Neuronal stem cell (in vitro differentiated cells): Measurements from ENCODE around the gene SSB.
"Not testable (repeated sequence)": the region's sequence is repeated elsewhere in the genome, so short reads cannot be mapped to it uniquely, and the experiment has no call there.

ENCODE experiments used
- DNase-seq: peaks from one replicate; pipeline ENCODE4 v3.0.0-alpha.2; 2013; ENCODE audit warnings: low spot score
- H2AFZ ChIP-seq: one replicate; pipeline ENCODE4 v1.6.1; 2013; ENCODE audit warnings: mild to moderate bottlenecking, low read length, inconsistent platforms
- H2AK5ac ChIP-seq: 2 replicates; pipeline ENCODE4 v1.6.1; 2013; ENCODE audit warnings: low read depth, mild to moderate bottlenecking, inconsistent platforms, low read length, moderate library complexity, mixed read lengths
- H2BK120ac ChIP-seq: 2 replicates; pipeline ENCODE4 v1.6.1; 2013; ENCODE audit warnings: low read depth, mild to moderate bottlenecking, inconsistent platforms, low read length, moderate library complexity, mixed read lengths
- H2BK12ac ChIP-seq: one replicate; pipeline ENCODE4 v1.6.1; 2013; ENCODE audit warnings: low read length, inconsistent platforms
- H2BK15ac ChIP-seq: 2 replicates; pipeline ENCODE4 v1.6.1; 2013; ENCODE audit warnings: mild to moderate bottlenecking, low read length, inconsistent platforms, mixed read lengths
- H2BK5ac ChIP-seq: one replicate; pipeline ENCODE4 v1.6.1; 2013; ENCODE audit warnings: inconsistent platforms, mild to moderate bottlenecking, low read length, moderate library complexity
- H3K14ac ChIP-seq: one replicate; pipeline ENCODE4 v1.6.1; 2013; ENCODE audit warnings: low read length, inconsistent platforms
- H3K18ac ChIP-seq: 2 replicates; pipeline ENCODE4 v1.6.1; 2013; ENCODE audit warnings: low read length, inconsistent platforms
- H3K23ac ChIP-seq: 2 replicates; pipeline ENCODE4 v1.6.1; 2013; ENCODE audit warnings: low read depth, mild to moderate bottlenecking, mixed read lengths, low read length, inconsistent platforms; ENCODE audit not compliant: poor library complexity
- H3K27ac ChIP-seq: replicated peaks from 3 replicates; pipeline ENCODE4 v1.5.1; 2013; ENCODE audit warnings: low read length, inconsistent platforms
- H3K27me3 ChIP-seq, 3 experiments: 2 replicates each; pipeline ENCODE4 v1.6.1; 2013; ENCODE audit warnings: low read length in 3 of 3, mild to moderate bottlenecking in 2 of 3, inconsistent platforms in 1 of 3, low read depth in 1 of 3, mixed read lengths in 1 of 3, moderate library complexity in 1 of 3; ENCODE audit not compliant: control insufficient read depth in 3 of 3, insufficient read depth in 3 of 3
- H3K36me3 ChIP-seq, 2 donors: replicated peaks in 1 of 2; 2 replicates each; pipeline ENCODE4 v1.6.1; 2013; ENCODE audit warnings: low read length in 2 of 2; ENCODE audit not compliant: control insufficient read depth in 2 of 2, insufficient read depth in 2 of 2
- H3K4ac ChIP-seq: 2 replicates; pipeline ENCODE4 v1.6.1; 2013; ENCODE audit warnings: inconsistent platforms, mild to moderate bottlenecking, low read length, moderate library complexity
- H3K4me1 ChIP-seq, 2 donors: 1 replicate in 1 of 2; 2 replicates in 1 of 2; pipeline ENCODE4 v1.6.1; 2013; ENCODE audit warnings: low read length in 2 of 2, low read depth in 1 of 2; ENCODE audit not compliant: control insufficient read depth in 2 of 2, insufficient read depth in 1 of 2
- H3K4me2 ChIP-seq: one replicate; pipeline ENCODE4 v1.6.1; 2013; ENCODE audit warnings: mild to moderate bottlenecking, low read length, inconsistent platforms; ENCODE audit not compliant: insufficient read depth, poor library complexity, severe bottlenecking
- H3K4me3 ChIP-seq, 2 donors: 2 replicates each; pipeline ENCODE4 v1.5.1; 2013; ENCODE audit warnings: low read length in 2 of 2, mild to moderate bottlenecking in 2 of 2, inconsistent platforms in 1 of 2, moderate library complexity in 1 of 2
- H3K79me1 ChIP-seq: one replicate; pipeline ENCODE4 v1.6.1; 2013; ENCODE audit warnings: low read depth, mild to moderate bottlenecking, inconsistent platforms, low read length, moderate library complexity
- H3K9ac ChIP-seq: one replicate; pipeline ENCODE4 v1.6.1; 2013; ENCODE audit warnings: mild to moderate bottlenecking, low read depth, low read length, inconsistent platforms; ENCODE audit not compliant: poor library complexity
- H3K9me3 ChIP-seq, 2 donors: replicated peaks in 1 of 2; 2 replicates each; pipeline versions ENCODE3 to v1.6.1; 2013; ENCODE audit warnings: low read length in 2 of 2, mild to moderate bottlenecking in 2 of 2, inconsistent platforms in 1 of 2, low read depth in 1 of 2, mixed read lengths in 1 of 2, moderate library complexity in 1 of 2; ENCODE audit not compliant: control insufficient read depth in 2 of 2, insufficient read depth in 1 of 2
- H4K8ac ChIP-seq: one replicate; pipeline ENCODE4 v1.6.1; 2013; ENCODE audit warnings: low read depth, mild to moderate bottlenecking, inconsistent platforms, low read length, moderate library complexity
- H4K91ac ChIP-seq: one replicate; pipeline ENCODE4 v1.6.1; 2013; ENCODE audit warnings: low read length, low read depth, mild to moderate bottlenecking, inconsistent platforms; ENCODE audit not compliant: poor library complexity
- WGBS, 2 donors: extraction: QIAGEN DNeasy Blood & Tissue Kit; methylation state at CpG; one replicate each; pipeline ENCODE4 v1.1.7; 2013; ENCODE audit warnings: missing lambda C conversion rate in 2 of 2, mixed read lengths in 1 of 2; ENCODE audit not compliant: insufficient read length in 2 of 2, insufficient replicate concordance in 1 of 2; ENCODE audit errors: extremely low coverage in 2 of 2; 5-methylcytosine and 5-hydroxymethylcytosine counted together

Gene SSB

GRCh38 chr2:169855281-169856258 lies 56.9 kb downstream of the SSB start:
- H2BK5ac ChIP-seq, H3K79me1 ChIP-seq, H2BK120ac ChIP-seq, H2AFZ ChIP-seq, H3K27ac ChIP-seq, H4K91ac ChIP-seq, H2BK15ac ChIP-seq, H3K9me3 ChIP-seq, H3K36me3 ChIP-seq, H3K4me1 ChIP-seq, H2AK5ac ChIP-seq, H3K23ac ChIP-seq, H3K18ac ChIP-seq, H3K9ac ChIP-seq, H2BK12ac ChIP-seq, H3K14ac ChIP-seq, H3K4me3 ChIP-seq, H4K8ac ChIP-seq, H3K27me3 ChIP-seq, H3K4ac ChIP-seq, H3K4me2 ChIP-seq, DNase-seq: not testable (repeated sequence)
- no CpG with 5 or more reads among the region's 42 CpGs for WGBS, 2 donors

GRCh38 chr2:169859423-169859822 lies 60.8 kb downstream of the SSB start:
- H3K79me1 ChIP-seq, result no peaks in the 10 kb centered on the region
- no peak overlapping the region for H2BK12ac ChIP-seq
- no peak overlapping the region for H2AK5ac ChIP-seq
- no peak overlapping the region for H3K18ac ChIP-seq
- no peak overlapping the region for H2BK5ac ChIP-seq
- H3K9me3 ChIP-seq, result peaks cover 0 to 2% of the 10 kb centered on the region in 2 donors
- no peak overlapping the region for H2BK120ac ChIP-seq
- H3K4me1 ChIP-seq, result no peaks in the 10 kb centered on the region
- no peak overlapping the region for H2BK15ac ChIP-seq
- DNase-seq, result no peak
- no peaks in the 10 kb centered on the region for H3K27me3 ChIP-seq
- H3K27ac ChIP-seq, result no peak overlapping the region
- H3K9ac ChIP-seq, result no peak overlapping the region
- H4K91ac ChIP-seq, result no peak overlapping the region
- no peak overlapping the region for H3K4ac ChIP-seq
- H3K14ac ChIP-seq, result no peak overlapping the region
- no peak overlapping the region for H3K23ac ChIP-seq
- WGBS, 2 donors, result no CpG with 5 or more reads among the region's 4 CpGs
- no peaks in the 10 kb centered on the region for H3K36me3 ChIP-seq
- H3K4me3 ChIP-seq, result no peak overlapping the region
- no peak overlapping the region for H4K8ac ChIP-seq
- no peak overlapping the region for H3K4me2 ChIP-seq
- no peak overlapping the region for H2AFZ ChIP-seq

- H3K4me3 ChIP-seq, result no peak overlapping the region
- no peak overlapping the region for H3K4me2 ChIP-seq
- H2BK120ac ChIP-seq, result no peak overlapping the region
- H3K79me1 ChIP-seq, result no peaks in the 10 kb centered on the region
- no peak for DNase-seq
- no peak overlapping the region for H3K18ac ChIP-seq
- peaks cover 0 to 2% of the 10 kb centered on the region in 2 donors for H3K9me3 ChIP-seq
- H3K36me3 ChIP-seq, result no peaks in the 10 kb centered on the region
- H3K4me1 ChIP-seq, result no peaks in the 10 kb centered on the region
- no peak overlapping the region for H2BK5ac ChIP-seq
- WGBS, 2 donors, result no CpG with 5 or more reads among the region's 4 CpGs
- no peak overlapping the region for H3K4ac ChIP-seq
- no peak overlapping the region for H2AFZ ChIP-seq
- no peaks in the 10 kb centered on the region for H3K27me3 ChIP-seq
- no peak overlapping the region for H3K14ac ChIP-seq
- H3K23ac ChIP-seq, result no peak overlapping the region
- no peak overlapping the region for H4K91ac ChIP-seq
- no peak overlapping the region for H4K8ac ChIP-seq
- H3K27ac ChIP-seq, result no peak overlapping the region
- H2BK15ac ChIP-seq, result no peak overlapping the region
- H2BK12ac ChIP-seq, result no peak overlapping the region
- H3K9ac ChIP-seq, result no peak overlapping the region
- no peak overlapping the region for H2AK5ac ChIP-seq
These were observed 61.5 kb downstream of the SSB start for GRCh38 chr2:169860149-169860548.
